MM.1S (cell line): ENCODE results near the gene PDCD7.

Source experiments
- EZH2 ChIP-seq: fragments of 300-600 bp; sonication (generic); optimal IDR thresholded peaks from 2 replicates; pipeline ENCODE3; 2017; ENCODE audit warnings: low read depth, mild to moderate bottlenecking, antibody characterized with exemption, low read length, mixed read lengths
- EZH2phosphoT487 ChIP-seq: fragments of 300-600 bp; sonication (generic); IDR thresholded peaks from 2 replicates; pipeline ENCODE4 v1.6.1; 2018; ENCODE audit warnings: antibody characterized with exemption, low read length
- TF ChIP-seq, protein P1 (sequence below): fragments of 300-600 bp; sonication (generic); IDR thresholded peaks from 2 replicates; pipeline ENCODE4 v1.5.1; 2016; ENCODE audit warnings: antibody characterized with exemption, low read length, mixed read lengths

DNA sequence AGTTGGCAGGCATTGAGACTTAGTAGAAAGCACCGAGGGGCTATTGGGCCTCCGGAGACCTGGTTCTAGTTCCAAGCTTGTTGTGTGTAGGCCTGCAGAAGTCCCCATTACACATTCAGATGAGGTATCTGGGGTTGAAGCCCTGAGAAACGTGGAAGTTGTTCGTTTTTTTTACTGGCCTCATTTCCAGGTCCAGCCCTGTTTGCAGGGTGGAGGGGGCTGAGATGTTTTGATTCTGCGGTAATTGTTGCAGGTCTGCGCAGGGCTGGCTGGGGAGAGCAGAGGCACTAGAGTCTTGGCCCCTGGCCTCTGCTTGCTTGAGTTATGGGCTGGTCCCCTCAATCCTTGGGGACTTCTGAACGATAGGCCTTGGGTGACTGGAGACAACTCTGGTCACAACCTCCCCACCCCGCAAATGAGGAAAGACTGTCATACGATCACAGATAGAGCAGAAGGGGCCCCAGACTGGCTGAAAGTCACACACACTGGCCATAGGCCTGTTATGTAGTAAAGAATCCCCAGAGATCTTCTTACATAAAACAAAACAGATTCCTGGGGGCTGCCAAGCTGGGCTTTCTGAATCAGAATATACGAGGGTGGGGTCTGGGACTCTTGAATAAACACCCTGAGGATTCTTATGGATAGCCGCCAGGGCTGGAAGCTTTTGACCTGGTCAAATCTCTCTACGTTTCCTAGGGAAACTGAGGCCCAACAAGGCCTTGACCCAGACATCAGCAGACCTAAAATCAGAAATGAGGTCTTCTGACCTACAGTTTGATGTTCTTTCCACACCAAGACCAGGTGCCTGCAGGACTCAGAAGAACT lies 41.5 kb downstream of the PDCD7 start:
- TF ChIP-seq EZH2 (no peak), EZH2phosphoT487 (no peak)
- TF ChIP-seq, protein P1, sequence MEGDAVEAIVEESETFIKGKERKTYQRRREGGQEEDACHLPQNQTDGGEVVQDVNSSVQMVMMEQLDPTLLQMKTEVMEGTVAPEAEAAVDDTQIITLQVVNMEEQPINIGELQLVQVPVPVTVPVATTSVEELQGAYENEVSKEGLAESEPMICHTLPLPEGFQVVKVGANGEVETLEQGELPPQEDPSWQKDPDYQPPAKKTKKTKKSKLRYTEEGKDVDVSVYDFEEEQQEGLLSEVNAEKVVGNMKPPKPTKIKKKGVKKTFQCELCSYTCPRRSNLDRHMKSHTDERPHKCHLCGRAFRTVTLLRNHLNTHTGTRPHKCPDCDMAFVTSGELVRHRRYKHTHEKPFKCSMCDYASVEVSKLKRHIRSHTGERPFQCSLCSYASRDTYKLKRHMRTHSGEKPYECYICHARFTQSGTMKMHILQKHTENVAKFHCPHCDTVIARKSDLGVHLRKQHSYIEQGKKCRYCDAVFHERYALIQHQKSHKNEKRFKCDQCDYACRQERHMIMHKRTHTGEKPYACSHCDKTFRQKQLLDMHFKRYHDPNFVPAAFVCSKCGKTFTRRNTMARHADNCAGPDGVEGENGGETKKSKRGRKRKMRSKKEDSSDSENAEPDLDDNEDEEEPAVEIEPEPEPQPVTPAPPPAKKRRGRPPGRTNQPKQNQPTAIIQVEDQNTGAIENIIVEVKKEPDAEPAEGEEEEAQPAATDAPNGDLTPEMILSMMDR, result no peak
